GM23248 (cell line): ENCODE results near the gene PCDHA1. TPM values are rescaled to one million over a fixed set of nuclear protein-coding genes. Genes with fewer than 3 reads are reported as not detected.
"Not testable (repeated sequence)": the region's sequence is repeated elsewhere in the genome, so short reads cannot be mapped to it uniquely, and the experiment has no call there.

Experiments
- DNase-seq: peaks from one replicate; pipeline ENCODE4 v3.0.0-alpha.2; 2015
- H2AFZ ChIP-seq: fragments of 200-600 bp; sonication (generic); 2 replicates; pipeline ENCODE4 v1.6.1; 2016; ENCODE audit warnings: antibody characterized with exemption
- H3F3A ChIP-seq: fragments of 200-600 bp; sonication (generic); 2 replicates; pipeline ENCODE4 v1.6.1; 2016; ENCODE audit warnings: mild to moderate bottlenecking, antibody characterized with exemption, mixed run types; ENCODE audit not compliant: insufficient read depth
- H3K27ac ChIP-seq: fragments of 200-600 bp; sonication (generic); 2 replicates; pipeline ENCODE4 v1.5.1; 2016; ENCODE audit warnings: mild to moderate bottlenecking
- H3K27me3 ChIP-seq: fragments of 200-600 bp; sonication (generic); replicated peaks from 2 replicates; pipeline ENCODE4 v1.6.1; 2016; ENCODE audit warnings: mild to moderate bottlenecking; ENCODE audit not compliant: insufficient read depth
- H3K36me3 ChIP-seq: fragments of 200-600 bp; sonication (generic); 2 replicates; pipeline ENCODE4 v1.6.1; 2016; ENCODE audit warnings: low read depth, mild to moderate bottlenecking
- H3K4me1 ChIP-seq: fragments of 200-600 bp; sonication (generic); 2 replicates; pipeline ENCODE4 v1.6.1; 2016; ENCODE audit warnings: mild to moderate bottlenecking; ENCODE audit not compliant: insufficient read depth
- H3K4me2 ChIP-seq: fragments of 200-600 bp; sonication (generic); one replicate; pipeline ENCODE4 v1.6.1; 2016; ENCODE audit warnings: mild to moderate bottlenecking; ENCODE audit not compliant: unreplicated experiment
- H3K4me3 ChIP-seq: fragments of 200-600 bp; sonication (generic); 2 replicates; pipeline ENCODE4 v1.5.1; 2016; ENCODE audit warnings: mild to moderate bottlenecking
- H3K79me2 ChIP-seq: fragments of 200-600 bp; sonication (generic); 2 replicates; pipeline ENCODE4 v1.6.1; 2016; ENCODE audit warnings: mild to moderate bottlenecking; ENCODE audit not compliant: insufficient read depth
- H3K9ac ChIP-seq: fragments of 200-600 bp; sonication (generic); 2 replicates; pipeline ENCODE4 v1.6.1; 2016; ENCODE audit warnings: mild to moderate bottlenecking
- H3K9me2 ChIP-seq: fragments of 200-600 bp; sonication (generic); 2 replicates; pipeline ENCODE4 v1.6.1; 2016; ENCODE audit warnings: mixed run types, mild to moderate bottlenecking, moderate library complexity; ENCODE audit not compliant: insufficient read depth
- H3K9me3 ChIP-seq: fragments of 200-600 bp; sonication (generic); one replicate; pipeline ENCODE4 v1.6.1; 2017; ENCODE audit warnings: low read depth
- H4K20me1 ChIP-seq: fragments of 200-600 bp; sonication (generic); 2 replicates; pipeline ENCODE4 v1.6.0; 2016; ENCODE audit not compliant: insufficient read depth
- EZH2 ChIP-seq: fragments of 200-600 bp; sonication (generic); IDR thresholded peaks from 2 replicates; pipeline ENCODE4 v1.6.1; 2018; ENCODE audit warnings: antibody characterized with exemption, mild to moderate bottlenecking; ENCODE audit not compliant: insufficient read depth, poor library complexity, severe bottlenecking
- EZH2phosphoT487 ChIP-seq: fragments of 200-600 bp; sonication (generic); IDR thresholded peaks from 2 replicates; pipeline ENCODE4 v1.6.1; 2018; ENCODE audit warnings: antibody characterized with exemption, moderate library complexity, mild to moderate bottlenecking, low read depth; ENCODE audit not compliant: insufficient read depth
- WGBS, 2 experiments: methylation state at CpG; one replicate each; pipeline ENCODE4 v1.1.6; 2015 to 2017; ENCODE audit warnings: low lambda C conversion rate in 2 of 2, low coverage in 1 of 2; ENCODE audit errors: missing lambda C conversion rate in 2 of 2; 5-methylcytosine and 5-hydroxymethylcytosine counted together
- in situ Hi-C: fragments of 300-500 bp; cut with MboI; formaldehyde crosslinking; loops from 2 replicates; pipeline ENCODE4 v1.15.0; 2020
- polyA plus RNA-seq: library from polyadenylated mRNA; unstranded; fragments of >200 nt; fragmentation: Nextera tagmentation; extraction: Ambion mirVana; gene quantifications from 2 replicates; pipeline ENCODE4 v1.2.1, GENCODE V29; 2016
- total RNA-seq: library from RNA; depleted of rRNA; stranded (reverse); fragments of >200 nt; shearing (Covaris generic); gene quantifications from 2 replicates; pipeline ENCODE4 v1.2.3, GENCODE V29; 2014

Gene PCDHA1
- total and polyA plus RNA-seq, 2 experiments from 2014 or later = not detected

DNA sequence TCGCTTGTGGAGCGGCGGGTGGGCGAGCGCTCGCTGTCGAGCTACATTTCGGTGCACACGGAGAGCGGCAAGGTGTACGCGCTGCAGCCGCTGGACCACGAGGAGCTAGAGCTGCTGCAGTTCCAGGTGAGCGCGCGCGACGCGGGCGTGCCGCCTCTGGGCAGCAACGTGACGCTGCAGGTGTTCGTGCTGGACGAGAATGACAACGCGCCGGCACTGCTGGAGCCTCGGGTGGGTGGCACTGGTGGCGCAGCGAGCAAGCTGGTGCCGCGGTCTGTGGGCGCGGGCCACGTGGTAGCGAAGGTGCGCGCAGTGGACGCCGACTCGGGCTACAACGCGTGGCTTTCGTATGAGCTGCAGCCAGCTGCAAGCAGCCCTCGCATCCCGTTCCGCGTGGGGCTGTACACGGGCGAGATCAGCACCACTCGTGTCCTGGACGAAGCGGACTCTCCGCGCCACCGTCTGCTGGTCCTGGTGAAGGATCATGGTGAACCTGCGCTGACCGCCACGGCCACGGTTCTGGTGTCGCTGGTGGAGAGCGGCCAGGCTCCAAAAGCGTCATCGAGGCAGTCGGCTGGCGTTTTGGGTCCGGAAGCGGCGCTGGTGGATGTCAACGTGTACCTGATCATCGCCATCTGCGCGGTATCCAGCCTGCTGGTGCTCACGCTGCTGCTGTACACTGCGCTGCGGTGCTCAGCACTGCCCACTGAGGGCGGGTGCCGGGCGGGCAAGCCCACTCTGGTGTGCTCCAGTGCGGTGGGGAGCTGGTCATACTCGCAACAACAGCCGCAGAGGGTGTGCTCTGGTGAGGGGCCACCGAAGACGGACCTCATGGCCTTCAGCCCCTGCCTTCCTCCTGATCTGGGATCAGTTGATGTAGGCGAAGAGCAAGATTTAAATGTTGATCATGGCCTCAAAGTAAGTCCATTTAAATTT, 57.1 kb downstream of the PCDHA1 start:
- H3K27ac ChIP-seq = no peak overlapping the region
- no peaks in the 10 kb centered on the region for H3F3A ChIP-seq
- no peaks in the 10 kb centered on the region for H3K9me3 ChIP-seq
- no peaks in the 10 kb centered on the region for H3K9me2 ChIP-seq
- in situ Hi-C loops = no loop called here
- H3K4me3 ChIP-seq = no peak overlapping the region
- TF ChIP-seq EZH2 (no peak), EZH2phosphoT487 (no peak)
- no peaks in the 10 kb centered on the region for H3K36me3 ChIP-seq
- H3K27me3 ChIP-seq = no peaks in the 10 kb centered on the region
- no peak overlapping the region for H3K4me2 ChIP-seq
- WGBS, 2 experiments = 49 to 52% methylated on average over 84 to 85 of the region's 87 CpGs
- H3K4me1 ChIP-seq = no peaks in the 10 kb centered on the region
- H3K9ac ChIP-seq = no peak overlapping the region
- no peaks in the 10 kb centered on the region for H4K20me1 ChIP-seq
- DNase-seq = no peak
- no peak overlapping the region for H2AFZ ChIP-seq
- H3K79me2 ChIP-seq = no peaks in the 10 kb centered on the region

- H3K9ac ChIP-seq, H3K27ac ChIP-seq, H3K27me3 ChIP-seq, H3K9me2 ChIP-seq, H2AFZ ChIP-seq, H3K79me2 ChIP-seq, H4K20me1 ChIP-seq, H3F3A ChIP-seq, H3K36me3 ChIP-seq, H3K4me2 ChIP-seq, in situ Hi-C loops, H3K9me3 ChIP-seq, H3K4me1 ChIP-seq, H3K4me3 ChIP-seq: not testable (repeated sequence)
- 17 to 21% methylated on average over 29 to 38 of the region's 48 CpGs for WGBS, 2 experiments
- DNase-seq = peak; percentile 7
Measured at GRCh38 chr5:140848139-140849102, 62.5 kb downstream of the PCDHA1 start, which contains the start of gene PCDHA9. Gene PCDHA9 (plus strand): TSS chr5:140848382. CDS start chr5:140848496, 114 bp downstream.

DNA sequence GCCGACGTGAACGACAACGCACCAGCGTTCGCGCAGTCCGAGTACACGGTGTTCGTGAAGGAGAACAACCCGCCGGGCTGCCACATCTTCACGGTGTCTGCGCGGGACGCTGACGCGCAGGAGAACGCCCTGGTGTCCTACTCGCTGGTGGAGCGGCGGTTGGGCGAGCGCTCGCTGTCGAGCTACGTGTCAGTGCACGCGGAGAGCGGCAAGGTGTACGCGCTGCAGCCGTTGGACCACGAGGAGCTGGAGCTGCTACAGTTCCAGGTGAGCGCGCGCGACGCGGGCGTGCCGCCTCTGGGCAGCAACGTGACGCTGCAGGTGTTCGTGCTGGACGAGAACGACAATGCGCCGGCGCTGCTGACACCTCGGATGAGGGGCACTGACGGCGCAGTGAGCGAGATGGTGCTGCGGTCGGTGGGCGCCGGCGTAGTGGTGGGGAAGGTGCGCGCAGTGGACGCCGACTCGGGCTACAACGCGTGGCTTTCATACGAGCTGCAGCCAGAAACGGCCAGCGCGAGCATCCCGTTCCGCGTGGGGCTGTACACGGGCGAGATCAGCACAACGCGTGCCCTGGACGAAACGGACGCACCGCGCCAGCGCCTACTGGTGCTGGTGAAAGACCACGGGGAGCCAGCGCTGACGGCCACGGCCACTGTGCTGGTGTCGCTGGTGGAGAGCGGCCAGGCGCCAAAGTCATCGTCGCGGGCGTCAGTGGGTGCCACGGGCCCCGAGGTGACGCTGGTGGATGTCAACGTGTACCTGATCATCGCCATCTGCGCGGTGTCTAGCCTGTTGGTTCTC, 64.1 kb downstream of the PCDHA1 start:
- 47 to 49% methylated on average over 96 to 101 of the region's 101 CpGs for whole genome bisulfite sequencing, 2 experiments
- H3K79me2 ChIP-seq, H3K27ac ChIP-seq, H4K20me1 ChIP-seq, H2AFZ ChIP-seq, H3K4me1 ChIP-seq, H3K4me3 ChIP-seq, in situ Hi-C loops, H3K9me3 ChIP-seq, DNase-seq, H3K9ac ChIP-seq, H3K27me3 ChIP-seq, H3K4me2 ChIP-seq, H3K9me2 ChIP-seq, H3K36me3 ChIP-seq, H3F3A ChIP-seq: not testable (repeated sequence)
